HepG2 (cell line): ENCODE data around the gene CD300H. TPM values are rescaled to one million over a fixed set of nuclear protein-coding genes. Genes with fewer than 3 reads are reported as not detected.

ENCODE experiments used
- ATAC-seq: fragments of 200-7000 bp; cut with Tn5 transposase; 3 replicates; pipeline ENCODE4 v1.9.1; 2020; ENCODE audit warnings: mild to moderate bottlenecking, moderate library complexity
- BruUV-seq: library from RNA; stranded (reverse); fragments of 400-500 nt; replicated peaks from 2 replicates; lab custom pipeline; 2021; lab: Mats Ljungman, UMichigan
- CTCF ChIA-PET: fragments of 300-600 bp; formaldehyde crosslinking; extraction: SDS; loops from one replicate; lab custom pipeline; 2021; ENCODE audit warnings: low total read pairs, inconsistent platforms, low intra/inter-chr PET ratio; lab: Yijun Ruan, JAX
- POLR2A ChIA-PET: fragments of 350-600 bp; sonication (Branson Sonifier 250); formaldehyde crosslinking; loops from one replicate; lab custom pipeline; 2020; ENCODE audit warnings: antibody characterized with exemption, inconsistent platforms; lab: Yijun Ruan, JAX
- DNase-seq: peaks from one replicate; pipeline ENCODE4 v3.0.0-alpha.2; 2015; ENCODE audit warnings: low spot score
- FAIRE-seq: peaks from 3 replicates; lab custom pipeline; 2011; peaks lifted over from hg19 to GRCh38; lab: Jason Lieb, UNC
- H2AFZ ChIP-seq: one replicate; pipeline ENCODE4 v1.6.1; 2011; ENCODE audit warnings: low read length, inconsistent platforms
- H3K27ac ChIP-seq: fragments of 300-600 bp; 3 replicates; pipeline ENCODE4 v1.8.0; 2011; ENCODE audit warnings: mixed run types, mild to moderate bottlenecking, mixed read lengths, low read length, inconsistent platforms; ENCODE audit not compliant: insufficient read depth; ENCODE audit errors: extremely low read length
- H3K27me3 ChIP-seq, 2 experiments: fragments of 200-600 bp in 1 of 2; 2 replicates in 1 of 2; 3 replicates in 1 of 2; pipeline versions ENCODE4 v1.6.0 to v1.8.0; 2011; ENCODE audit warnings: low read length in 2 of 2, mild to moderate bottlenecking in 2 of 2, moderate library complexity in 2 of 2, inconsistent platforms in 1 of 2; ENCODE audit not compliant: insufficient read depth in 2 of 2, control insufficient read depth in 1 of 2
- H3K36me3 ChIP-seq, 2 experiments: fragments of 200-600 bp in 1 of 2; replicated peaks in 1 of 2; 2 replicates in 1 of 2; 3 replicates in 1 of 2; pipeline versions ENCODE4 v1.5.1 to v1.8.0; 2011; ENCODE audit warnings: low read length in 2 of 2, inconsistent platforms in 1 of 2; ENCODE audit not compliant: insufficient read depth in 2 of 2, control insufficient read depth in 1 of 2
- H3K4me1 ChIP-seq: 2 replicates; pipeline ENCODE4 v1.5.1; 2012; ENCODE audit warnings: low read length, inconsistent platforms; ENCODE audit not compliant: insufficient read depth
- H3K4me2 ChIP-seq: 2 replicates; pipeline ENCODE4 v1.6.0; 2011; ENCODE audit warnings: low read depth, low read length, inconsistent platforms
- H3K4me3 ChIP-seq, 3 experiments: fragments of 200-600 bp in 1 of 3; sonication (generic), shearing (Covaris generic) in 1 of 3; replicated peaks in 1 of 3; 2 replicates each; pipeline ENCODE4 v1.5.1; 2011 to 2016; ENCODE audit warnings: low read length in 3 of 3, inconsistent platforms in 2 of 3, low read depth in 2 of 3, mild to moderate bottlenecking in 2 of 3, control low read depth in 1 of 3, mixed read lengths in 1 of 3; ENCODE audit not compliant: insufficient read depth in 1 of 3
- H3K79me2 ChIP-seq: one replicate; pipeline ENCODE4 v1.6.1; 2011; ENCODE audit warnings: low read length, inconsistent platforms; ENCODE audit not compliant: insufficient read depth
- H3K9ac ChIP-seq: 2 replicates; pipeline ENCODE4 v1.6.0; 2011; ENCODE audit warnings: mild to moderate bottlenecking, low read depth, low read length, inconsistent platforms; ENCODE audit not compliant: insufficient read depth
- H3K9me3 ChIP-seq: 2 replicates; pipeline ENCODE4 v1.5.1; 2012; ENCODE audit warnings: mild to moderate bottlenecking, low read length
- H4K20me1 ChIP-seq: 2 replicates; pipeline ENCODE4 v1.6.0; 2011; ENCODE audit warnings: inconsistent platforms, mild to moderate bottlenecking, low read length, moderate library complexity; ENCODE audit not compliant: insufficient read depth
- CEBPG ChIP-seq: IDR thresholded peaks from 2 replicates; pipeline ENCODE4 v1.6.1; 2016
- DPF2 ChIP-seq: sonication (generic); formaldehyde crosslinking; IDR thresholded peaks from 2 replicates; pipeline ENCODE4 v1.4.0; 2020; ENCODE audit warnings: mild to moderate bottlenecking, low read depth, missing genetic modification reagents, borderline replicate concordance
- GABPB1 ChIP-seq: IDR thresholded peaks from 2 replicates; pipeline ENCODE4 v1.6.1; 2016; ENCODE audit warnings: mild to moderate bottlenecking, missing genetic modification reagents, moderate library complexity, missing compliant biosample characterization
- GATA4 ChIP-seq: sonication (generic); IDR thresholded peaks from 2 replicates; pipeline ENCODE4 v1.6.1; 2016; ENCODE audit warnings: antibody characterized with exemption, low read depth, borderline replicate concordance
- HNRNPL ChIP-seq: fragments of 200-400 bp; formaldehyde crosslinking; IDR thresholded peaks from 2 replicates; pipeline ENCODE4 v1.6.1; 2017; ENCODE audit warnings: mild to moderate bottlenecking, low read depth, low read length
- IRF9 ChIP-seq: sonication (generic); formaldehyde crosslinking; IDR thresholded peaks from 2 replicates; pipeline ENCODE4 v1.8.0; 2022; ENCODE audit warnings: missing genetic modification reagents, mild to moderate bottlenecking, borderline replicate concordance
- JARID2 ChIP-seq: sonication (generic); formaldehyde crosslinking; IDR thresholded peaks from 2 replicates; pipeline ENCODE4 v1.8.1; 2023; ENCODE audit warnings: missing genetic modification reagents, inconsistent platforms; ENCODE audit not compliant: insufficient replicate concordance
- KDM1A ChIP-seq: IDR thresholded peaks from 2 replicates; pipeline ENCODE4 v1.6.1; 2016; ENCODE audit warnings: missing compliant biosample characterization
- SKI ChIP-seq: fragments of 450-650 bp; IDR thresholded peaks from one replicate; pipeline ENCODE4 v1.6.1; 2018; ENCODE audit warnings: mild to moderate bottlenecking; ENCODE audit not compliant: partially characterized antibody
- TBL1XR1 ChIP-seq: fragments of 150-350 bp; IDR thresholded peaks from 2 replicates; pipeline ENCODE4 v1.6.1; 2014; ENCODE audit warnings: borderline replicate concordance, low read length; ENCODE audit not compliant: partially characterized antibody
- ZC3H4 ChIP-seq: sonication (generic); formaldehyde crosslinking; IDR thresholded peaks from 2 replicates; pipeline ENCODE4 v1.4.0; 2020; ENCODE audit warnings: missing genetic modification reagents, borderline replicate concordance
- ZFAT ChIP-seq: sonication (generic); formaldehyde crosslinking; conservative IDR thresholded peaks from 2 replicates; pipeline ENCODE4 v1.8.1; 2023; ENCODE audit warnings: missing genetic modification reagents, inconsistent platforms
- ZFP36 ChIP-seq: fragments of 150-350 bp; IDR thresholded peaks from 2 replicates; pipeline ENCODE4 v1.6.1; 2018; ENCODE audit warnings: borderline replicate concordance, low read length, low read depth; ENCODE audit not compliant: partially characterized antibody
- ZHX2 ChIP-seq, 2 experiments: sonication (generic) in 1 of 2; formaldehyde crosslinking in 1 of 2; IDR thresholded peaks; 2 replicates each; pipeline versions ENCODE4 v1.6.1 to v1.9.0; 2014 to 2022; ENCODE audit warnings: antibody characterized with exemption in 1 of 2, borderline replicate concordance in 1 of 2, inconsistent platforms in 1 of 2, low read depth in 1 of 2, missing genetic modification reagents in 1 of 2
- ZNF264 ChIP-seq: sonication (generic); formaldehyde crosslinking; IDR thresholded peaks from 2 replicates; pipeline ENCODE4 v1.4.0; 2020; ENCODE audit warnings: missing genetic modification reagents
- ZNF704 ChIP-seq: sonication (generic); formaldehyde crosslinking; IDR thresholded peaks from 2 replicates; pipeline ENCODE4 v1.8.1; 2023; ENCODE audit warnings: mild to moderate bottlenecking, inconsistent platforms, moderate library complexity, missing genetic modification reagents, borderline replicate concordance
- ZSCAN29 ChIP-seq: sonication (generic); formaldehyde crosslinking; conservative IDR thresholded peaks from 2 replicates; pipeline ENCODE4 v1.4.0; 2020; ENCODE audit warnings: mild to moderate bottlenecking, missing genetic modification reagents
- WGBS: methylation state at CpG from one replicate; pipeline ENCODE4 v1.1.6; 2017; ENCODE audit warnings: low lambda C conversion rate; 5-methylcytosine and 5-hydroxymethylcytosine counted together
- in situ Hi-C: cut with HindIII; loops from 2 replicates; pipeline ENCODE4 v1.10.0; 2017; ENCODE audit warnings: low pct_unique_long_range_greater_than_20kb; ENCODE audit not compliant: extremely low pct_ligation_motif_present
- intact Hi-C: fragments of 100-400 bp; cut with micrococcal nuclease; formaldehyde crosslinking; loops from one replicate; pipeline ENCODE4 v1.10.0; 2022; ENCODE audit not compliant: unreplicated experiment
- polyA plus RNA-seq, 8 experiments: library from polyadenylated mRNA; depleted of rRNA in 3 of 8; stranded (reverse) in 7 of 8; unstranded in 1 of 8; fragments of >200 nt; fragmentation: Illumina TruSeq in 4 of 8; extraction: Trizol in 4 of 8; gene quantifications; 2 replicates each; pipeline versions ENCODE4 v1.2.1 to v1.2.3, GENCODE V29; 2011 to 2016; ENCODE audit warnings: low read depth in 4 of 8, missing spikeins in 1 of 8, mixed read lengths in 1 of 8; ENCODE audit not compliant: insufficient read depth in 1 of 8
- total RNA-seq, 5 experiments: library from RNA; depleted of rRNA; stranded (reverse); fragments of >200 nt; fragmentation: Illumina TruSeq; extraction: Trizol; gene quantifications; 2 replicates each; pipeline ENCODE4 v1.2.3, GENCODE V29; 2016; ENCODE audit warnings: low read depth in 1 of 5

CD300H gene
- total and polyA plus RNA-seq, 2 of the 13 experiments (the other 11 are each of a cell fraction or from before 2014, with no cell fraction given): not detected

- Histone ChIP-seq H4K20me1 (peaks cover 3% of the 10 kb centered on the region; the same call in 1 of the 2 replicates), H3K4me2 (no peak overlapping the region), H2AFZ (no peak overlapping the region), H3K4me3 (no peak overlapping the region), H3K36me3 (no peaks in the 10 kb centered on the region), H3K27me3 (peaks cover 4 to 37% of the 10 kb centered on the region in 2 experiments), H3K79me2 (no peaks in the 10 kb centered on the region), H3K9me3 (no peaks in the 10 kb centered on the region), H3K9ac (no peak overlapping the region), H3K27ac (no peak overlapping the region), H3K4me1 (no peaks in the 10 kb centered on the region)
- in situ Hi-C loops (no loop called here), intact Hi-C loops (no loop called here)
- FAIRE-seq: no peak
- DNase-seq: no peak
- no TSS peak for BruUV-seq
- ChIA-PET POLR2A (no interaction called here), CTCF (no interaction called here)
- TF ChIP-seq KDM1A (no peak), HNRNPL (no peak), ZNF264 (CRISPR knock-in tag) (no peak), GATA4 (no peak), DPF2 (CRISPR knock-in tag) (no peak), ZFAT (CRISPR knock-in tag) (no peak), TBL1XR1 (no peak), JARID2 (CRISPR knock-in tag) (no peak), GABPB1 (CRISPR knock-in tag) (no peak), IRF9 (CRISPR knock-in tag) (no peak), ZC3H4 (CRISPR knock-in tag) (no peak), ZSCAN29 (CRISPR knock-in tag) (no peak), CEBPG (CRISPR knock-in tag) (no peak), ZNF704 (no peak), SKI (no peak), ZFP36 (no peak), ZHX2 (IDR thresholded peaks at IDR 0.05; ENCODE audit: low read depth) (no peak), ZHX2 (CRISPR knock-in tag; IDR thresholded peaks at IDR 0.05; ENCODE audit: borderline replicate concordance) (no peak)
- WGBS: 3% methylated on average over 10 of the region's 10 CpGs
- ATAC-seq: no peak
Observed at GRCh38 chr17:74599448-74599939, 32.2 kb upstream of the CD300H start.
